OCI-LY7 (cell line): Measurements from ENCODE around the gene C2orf72. TPM values are rescaled to one million over a fixed set of nuclear protein-coding genes. Genes with fewer than 3 reads are reported as not detected.

Source experiments
- BruUV-seq: library from RNA; stranded (reverse); fragments of 400-500 nt; replicated peaks from 2 replicates; lab custom pipeline; 2021; lab: Mats Ljungman, UMichigan
- CTCF ChIA-PET: fragments of 300-600 bp; sonication (Branson Sonifier 250); formaldehyde crosslinking; loops from one replicate; lab custom pipeline; 2022; ENCODE audit warnings: antibody characterized with exemption; ENCODE audit not compliant: unreplicated experiment; lab: Charles Lee
- POLR2A ChIA-PET: fragments of 300-600 bp; sonication (Branson Sonifier 250); formaldehyde crosslinking; loops from one replicate; lab custom pipeline; 2022; ENCODE audit warnings: antibody characterized with exemption; lab: Charles Lee
- DNase-seq: peaks from one replicate; pipeline ENCODE4 v3.0.0-alpha.2; 2015; ENCODE audit warnings: low spot score
- H2AFZ ChIP-seq: fragments of 200-600 bp; sonication (generic), shearing (Covaris generic); 2 replicates; pipeline ENCODE4 v1.6.1; 2014; ENCODE audit warnings: mild to moderate bottlenecking, antibody characterized with exemption, low read length, moderate library complexity
- H3K27ac ChIP-seq: fragments of 200-600 bp; sonication (generic); 2 replicates; pipeline ENCODE4 v1.5.1; 2014; ENCODE audit warnings: mixed run types, low read depth, mild to moderate bottlenecking, moderate library complexity, low read length, inconsistent platforms; ENCODE audit not compliant: poor library complexity, severe bottlenecking
- H3K36me3 ChIP-seq: fragments of 200-600 bp; sonication (generic); 2 replicates; pipeline ENCODE4 v1.6.1; 2014; ENCODE audit warnings: mild to moderate bottlenecking, antibody characterized with exemption, low read length, moderate library complexity, mixed read lengths; ENCODE audit not compliant: insufficient read depth
- H3K4me1 ChIP-seq: fragments of 200-600 bp; sonication (generic); 2 replicates; pipeline ENCODE4 v1.5.1; 2014; ENCODE audit warnings: mild to moderate bottlenecking, low read length; ENCODE audit not compliant: insufficient read depth, poor library complexity, severe bottlenecking
- H3K4me2 ChIP-seq: fragments of 200-600 bp; sonication (generic); 2 replicates; pipeline ENCODE4 v1.6.1; 2014; ENCODE audit warnings: mild to moderate bottlenecking, low read length
- H3K4me3 ChIP-seq: fragments of 200-600 bp; sonication (generic); 2 replicates; pipeline ENCODE4 v1.5.1; 2014; ENCODE audit warnings: mild to moderate bottlenecking, low read depth, low read length; ENCODE audit not compliant: poor library complexity, severe bottlenecking
- H3K79me2 ChIP-seq: fragments of 200-600 bp; sonication (generic); 2 replicates; pipeline ENCODE4 v1.6.1; 2016; ENCODE audit warnings: low read depth, mild to moderate bottlenecking, low read length, moderate library complexity, mixed read lengths; ENCODE audit not compliant: insufficient read depth
- H3K9me2 ChIP-seq: fragments of 200-600 bp; sonication (generic); 2 replicates; pipeline ENCODE4 v1.6.1; 2016; ENCODE audit warnings: mild to moderate bottlenecking, low read length, mixed read lengths; ENCODE audit not compliant: insufficient read depth
- H3K9me3 ChIP-seq: fragments of 200-600 bp; sonication (generic); 2 replicates; pipeline ENCODE4 v1.6.1; 2014; ENCODE audit warnings: mild to moderate bottlenecking, mixed run types, low read length, mixed read lengths
- H4K20me1 ChIP-seq: fragments of 200-600 bp; sonication (generic); 2 replicates; pipeline ENCODE4 v1.6.1; 2014; ENCODE audit warnings: mild to moderate bottlenecking, antibody characterized with exemption, low read length, moderate library complexity, mixed read lengths; ENCODE audit not compliant: insufficient read depth
- EZH2phosphoT487 ChIP-seq: fragments of 200-600 bp; sonication (generic); IDR thresholded peaks from 2 replicates; pipeline ENCODE4 v1.6.1; 2018; ENCODE audit warnings: low read depth, borderline replicate concordance, mild to moderate bottlenecking, mixed run types, antibody characterized with exemption, low read length, moderate library complexity, mixed read lengths
- intact Hi-C: fragments of 100-400 bp; cut with micrococcal nuclease; formaldehyde crosslinking; loops from one replicate; pipeline ENCODE4 v1.10.0; 2022; ENCODE audit not compliant: unreplicated experiment
- total RNA-seq, 2 experiments: library from RNA; depleted of rRNA in 1 of 2; stranded (reverse); fragments of >200 nt in 1 of 2; shearing (Covaris generic) in 1 of 2; gene quantifications; 2 replicates each; pipeline ENCODE4 v1.2.3, GENCODE V29; 2014 to 2022
- TF ChIP-seq, protein P1 (sequence below): fragments of 200-600 bp; sonication (generic); conservative IDR thresholded peaks from 2 replicates; pipeline ENCODE4 v1.5.1; 2014; ENCODE audit warnings: mild to moderate bottlenecking, antibody characterized with exemption, low read length, moderate library complexity, mixed read lengths

Gene C2orf72
- total RNA-seq, 2 experiments from 2014 or later, result not detected

DNA sequence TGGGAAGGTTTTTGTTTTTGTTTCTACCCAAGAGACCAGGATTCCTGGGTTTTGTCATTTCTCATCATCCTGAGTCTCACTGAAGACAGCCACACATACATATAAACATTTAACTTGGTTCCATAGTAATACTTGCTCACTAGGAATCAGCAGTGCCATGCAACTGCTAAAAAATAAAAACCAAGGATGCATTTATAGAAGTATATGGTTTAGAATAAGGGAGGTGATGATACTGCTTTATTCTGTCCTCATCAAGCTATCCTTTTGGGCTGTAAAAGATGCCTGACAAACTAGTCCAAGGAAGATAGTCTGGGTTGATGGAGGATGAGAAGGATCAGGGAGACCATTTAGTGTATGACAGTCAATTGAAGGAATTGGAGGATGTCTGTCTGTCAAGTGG is 40.7 kb upstream of the C2orf72 start:
- Histone ChIP-seq H3K4me1 (no peaks in the 10 kb centered on the region), H3K4me2 (no peak overlapping the region), H3K36me3 (no peaks in the 10 kb centered on the region), H4K20me1 (no peaks in the 10 kb centered on the region), H2AFZ (no peak overlapping the region), H3K9me3 (no peaks in the 10 kb centered on the region), H3K9me2 (no peaks in the 10 kb centered on the region), H3K27ac (no peak overlapping the region), H3K79me2 (no peaks in the 10 kb centered on the region), H3K4me3 (no peak overlapping the region)
- no TSS peak for BruUV-seq
- CTCF ChIA-PET, result no interaction called here
- intact Hi-C loops, result no loop called here
- POLR2A ChIA-PET, result interaction anchor here (0.6 kb wide), 1 partner anchor 13 kb away, joined by 3 read pairs; no protein-coding TSS in a partner anchor
- no peak for DNase-seq
- TF ChIP-seq EZH2phosphoT487, result no peak
- TF ChIP-seq, protein P1, sequence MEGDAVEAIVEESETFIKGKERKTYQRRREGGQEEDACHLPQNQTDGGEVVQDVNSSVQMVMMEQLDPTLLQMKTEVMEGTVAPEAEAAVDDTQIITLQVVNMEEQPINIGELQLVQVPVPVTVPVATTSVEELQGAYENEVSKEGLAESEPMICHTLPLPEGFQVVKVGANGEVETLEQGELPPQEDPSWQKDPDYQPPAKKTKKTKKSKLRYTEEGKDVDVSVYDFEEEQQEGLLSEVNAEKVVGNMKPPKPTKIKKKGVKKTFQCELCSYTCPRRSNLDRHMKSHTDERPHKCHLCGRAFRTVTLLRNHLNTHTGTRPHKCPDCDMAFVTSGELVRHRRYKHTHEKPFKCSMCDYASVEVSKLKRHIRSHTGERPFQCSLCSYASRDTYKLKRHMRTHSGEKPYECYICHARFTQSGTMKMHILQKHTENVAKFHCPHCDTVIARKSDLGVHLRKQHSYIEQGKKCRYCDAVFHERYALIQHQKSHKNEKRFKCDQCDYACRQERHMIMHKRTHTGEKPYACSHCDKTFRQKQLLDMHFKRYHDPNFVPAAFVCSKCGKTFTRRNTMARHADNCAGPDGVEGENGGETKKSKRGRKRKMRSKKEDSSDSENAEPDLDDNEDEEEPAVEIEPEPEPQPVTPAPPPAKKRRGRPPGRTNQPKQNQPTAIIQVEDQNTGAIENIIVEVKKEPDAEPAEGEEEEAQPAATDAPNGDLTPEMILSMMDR, result no peak

DNA sequence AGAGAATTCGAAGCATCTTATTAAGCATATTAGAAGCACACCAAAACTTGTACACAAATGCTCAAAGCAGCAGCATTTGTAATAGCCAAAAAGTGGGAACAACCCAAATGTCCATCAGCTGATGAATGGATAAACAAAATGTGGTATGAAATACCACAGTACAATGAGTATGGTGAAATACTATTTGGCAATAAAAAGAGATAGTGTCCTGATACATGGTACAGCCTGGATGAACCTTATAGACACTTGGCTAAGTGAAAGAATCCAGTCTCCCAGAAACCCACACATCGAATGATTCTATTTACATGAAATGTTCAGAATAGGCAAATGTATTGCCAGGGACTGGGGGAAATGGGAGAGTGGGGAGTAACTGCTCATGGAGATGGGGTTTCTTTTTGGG is 38.4 kb upstream of the C2orf72 start:
- no peak overlapping the region for H3K27ac ChIP-seq
- no peak for DNase-seq
- no peaks in the 10 kb centered on the region for H4K20me1 ChIP-seq
- H3K4me1 ChIP-seq, result no peaks in the 10 kb centered on the region
- no peak for TF ChIP-seq EZH2phosphoT487
- TF ChIP-seq, protein P1, result no peak
- no peak overlapping the region for H2AFZ ChIP-seq
- no peak overlapping the region for H3K4me2 ChIP-seq
- no peak overlapping the region for H3K4me3 ChIP-seq
- ChIA-PET CTCF (no interaction called here), POLR2A (no interaction called here)
- intact Hi-C loops, result no loop called here
- no peaks in the 10 kb centered on the region for H3K9me3 ChIP-seq
- H3K79me2 ChIP-seq, result no peaks in the 10 kb centered on the region
- no TSS peak for BruUV-seq
- no peaks in the 10 kb centered on the region for H3K9me2 ChIP-seq
- H3K36me3 ChIP-seq, result no peaks in the 10 kb centered on the region

DNA sequence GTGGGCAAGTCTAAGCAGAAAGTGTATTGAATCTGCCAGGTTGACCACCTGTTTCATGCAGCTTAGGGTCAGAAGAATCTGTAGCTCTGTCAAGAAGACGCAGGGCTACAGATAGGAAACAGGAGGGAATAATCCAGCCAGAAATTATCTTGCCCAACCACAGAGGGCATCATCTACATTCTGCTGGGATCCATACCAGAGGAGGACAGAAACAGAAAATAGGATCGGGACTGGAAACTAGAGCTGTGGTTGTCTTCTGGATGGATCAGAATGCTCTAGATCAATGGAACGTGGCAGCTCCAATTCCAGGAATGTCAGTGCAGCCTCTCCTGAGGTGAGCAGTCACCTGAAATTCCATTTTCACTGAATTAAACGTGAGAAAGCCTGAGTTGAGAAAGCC is 37.8 kb upstream of the C2orf72 start:
- H3K4me2 ChIP-seq, result no peak overlapping the region
- H3K9me3 ChIP-seq, result no peaks in the 10 kb centered on the region
- no peaks in the 10 kb centered on the region for H3K4me1 ChIP-seq
- H4K20me1 ChIP-seq, result no peaks in the 10 kb centered on the region
- ChIA-PET CTCF (no interaction called here), POLR2A (no interaction called here)
- intact Hi-C loops, result no loop called here
- no peak overlapping the region for H3K4me3 ChIP-seq
- H3K9me2 ChIP-seq, result no peaks in the 10 kb centered on the region
- no peak for TF ChIP-seq EZH2phosphoT487
- TF ChIP-seq, protein P1, result no peak
- H3K79me2 ChIP-seq, result no peaks in the 10 kb centered on the region
- no peaks in the 10 kb centered on the region for H3K36me3 ChIP-seq
- no peak overlapping the region for H3K27ac ChIP-seq
- H2AFZ ChIP-seq, result no peak overlapping the region
- DNase-seq, result no peak
- BruUV-seq, result no TSS peak
